ENCODE data around the gene ANO6.

GRCh38 chr12:45355730-45356129 is 139.8 kb downstream of the ANO6 start:
- TF ChIP-seq CTCF (IDR thresholded peaks at IDR 0.05): no peak
- no peak for TF ChIP-seq EZH2 (IDR thresholded peaks at IDR 0.05)

Data from neural progenitor cell (in vitro differentiated cells).